Bone marrow (tissue), 2 donors: ENCODE data around the gene NVL.
A peak's percentile ranks its signal among the peaks of the same experiment; 100 is the strongest.
"Not testable (repeated sequence)": the region's sequence is repeated elsewhere in the genome, so short reads cannot be mapped to it uniquely, and the experiment has no call there.

Experiments used
- DNase-seq, 2 donors: peaks; one replicate each; lab custom pipeline; 2025; lab: John Stamatoyannopoulos, UW

NVL gene

GRCh38 chr1:224333939-224334786, 4.2 kb upstream of the NVL start:
- peak in 1 of 2 donors; percentile 92 for DNase-seq

DNA sequence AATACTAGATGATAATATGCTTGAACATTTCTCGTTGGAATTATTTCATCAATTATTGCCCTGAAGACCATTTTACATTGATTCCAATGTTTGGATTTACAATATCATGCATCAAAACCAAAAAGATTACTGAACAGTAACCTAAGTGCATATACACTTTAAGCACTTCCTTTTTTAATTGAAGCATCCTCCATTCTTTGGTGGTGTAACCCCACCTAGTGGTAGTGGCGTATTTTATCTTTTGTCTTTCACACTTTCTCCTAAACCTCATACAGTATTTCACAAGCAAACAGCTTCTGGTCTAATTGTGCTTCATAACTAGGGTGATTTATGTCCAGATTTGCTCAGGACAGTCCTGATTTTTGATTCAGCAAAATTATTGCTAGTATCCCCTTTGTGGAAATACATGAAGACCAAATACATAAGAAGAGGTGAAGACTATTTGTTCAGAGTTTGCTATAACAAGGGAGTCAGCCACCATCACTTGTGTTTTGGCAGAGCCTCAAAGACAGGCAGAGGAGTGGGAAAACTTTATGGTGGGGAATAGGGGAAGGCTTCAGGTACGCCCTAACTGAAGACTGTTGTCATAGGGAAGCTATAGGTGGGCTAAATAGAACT, 3.4 kb upstream of the NVL start:
- DNase-seq, result peak in 1 of 2 donors; percentile 86

- no peak for DNase-seq
Measured at GRCh38 chr1:224331824-224332223, 1.9 kb upstream of the NVL start.

DNA sequence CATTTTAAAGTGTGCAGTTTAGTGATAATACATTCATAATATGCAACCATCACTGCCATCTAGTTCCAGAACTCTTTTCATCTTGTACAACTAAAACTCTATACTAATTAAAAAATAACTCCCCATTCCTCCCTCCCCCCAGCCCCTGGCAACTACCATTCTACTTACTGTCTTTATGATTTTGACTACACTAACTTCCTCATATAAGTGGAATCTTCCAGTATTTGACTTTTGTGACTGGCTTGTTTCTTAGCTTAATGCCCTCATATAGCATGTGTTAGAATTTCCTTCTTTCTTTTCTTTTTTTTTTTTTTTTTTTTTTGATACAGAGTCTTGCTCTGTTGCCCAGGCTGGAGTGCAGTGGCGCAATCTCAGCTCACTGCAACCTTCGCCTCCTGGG, 1.4 kb upstream of the NVL start:
- DNase-seq, result peak in 1 of 2 donors; percentile 10

DNA sequence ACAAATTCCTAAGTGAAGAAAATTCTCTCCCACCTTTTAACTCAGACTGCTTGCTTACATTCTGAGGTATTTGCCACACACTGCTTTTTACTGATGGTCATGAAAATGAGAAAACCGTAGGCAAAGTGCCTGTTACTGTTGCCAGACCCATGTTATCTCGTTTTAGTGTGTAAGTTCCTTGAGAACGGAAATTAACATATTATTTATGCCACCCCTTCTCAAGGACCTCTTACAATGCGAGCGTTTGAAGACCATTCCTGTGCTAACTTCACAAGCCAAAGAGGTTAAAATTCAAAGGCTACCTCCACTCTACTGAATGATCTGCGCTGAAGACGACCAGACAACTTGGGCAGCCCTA, 509 bp downstream of the NVL start:
- no peak for DNase-seq

DNA sequence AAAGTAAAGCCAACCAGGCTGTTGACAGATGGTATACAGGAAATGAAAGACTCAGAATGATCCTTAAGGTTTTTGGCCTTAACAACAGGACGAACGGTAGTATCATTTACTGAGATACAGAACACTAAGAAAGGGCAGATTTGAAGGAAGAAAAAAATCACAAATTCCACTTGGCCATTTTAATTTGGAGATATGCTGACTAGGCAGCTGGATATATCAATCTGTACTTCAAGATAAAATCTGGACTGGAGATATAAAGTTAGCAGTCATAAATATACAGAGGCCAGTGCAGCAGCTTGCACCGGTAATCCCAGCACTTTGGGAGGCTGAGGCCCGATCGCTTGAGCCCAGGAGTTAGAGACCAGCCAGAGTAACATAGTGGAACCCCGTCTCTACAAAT, 1.3 kb downstream of the NVL start:
- DNase-seq, result no peak

DNA sequence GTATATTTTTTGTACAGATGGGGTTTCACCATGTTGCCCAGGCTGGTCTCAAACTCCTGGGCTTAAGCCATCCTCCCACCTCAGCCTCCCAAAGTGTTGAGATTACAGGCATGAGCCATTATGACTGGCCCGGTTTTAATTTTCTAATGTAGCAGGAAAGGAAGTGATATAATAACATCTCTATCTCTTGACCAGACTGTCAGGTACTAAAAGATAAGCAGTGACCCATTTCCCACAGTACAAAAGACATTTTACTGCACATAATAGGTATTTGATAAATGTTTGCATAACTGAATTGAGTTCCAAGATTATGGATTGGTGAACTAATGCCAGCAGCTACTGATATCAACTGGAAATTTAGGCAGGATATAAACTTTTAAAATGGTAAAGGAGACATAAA, 4.0 kb downstream of the NVL start:
- DNase-seq, result no peak

- no peak for DNase-seq
Measured at GRCh38 chr1:224321706-224322105, 8.3 kb downstream of the NVL start.

GRCh38 chr1:224317383-224318045, 12.5 kb downstream of the NVL start:
- DNase-seq, result no peak

GRCh38 chr1:224312025-224312424, 17.9 kb downstream of the NVL start:
- DNase-seq, result no peak

- not testable (repeated sequence) for DNase-seq
Measured at GRCh38 chr1:224311503-224311902, 18.5 kb downstream of the NVL start.

GRCh38 chr1:224308064-224308463, 21.9 kb downstream of the NVL start:
- no peak for DNase-seq

DNA sequence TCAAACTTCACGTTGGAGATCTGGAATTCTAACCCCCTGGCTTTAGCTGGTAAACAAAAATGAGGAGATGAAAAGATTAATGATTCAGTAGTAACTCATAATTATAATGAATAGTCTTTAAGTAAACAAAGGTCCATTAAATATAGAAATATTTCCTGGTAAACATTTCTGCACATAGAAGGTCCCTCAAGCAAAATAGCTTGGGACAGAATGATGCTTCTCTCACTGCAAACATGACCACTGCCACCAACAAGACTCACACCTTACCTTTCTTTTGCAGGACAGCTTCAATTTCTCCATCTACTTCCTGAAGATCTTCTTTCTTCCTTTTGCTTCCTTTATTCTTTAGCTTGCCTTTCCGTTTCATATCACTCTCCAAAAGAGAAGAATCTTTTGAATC, 25.2 kb downstream of the NVL start:
- no peak for DNase-seq

DNA sequence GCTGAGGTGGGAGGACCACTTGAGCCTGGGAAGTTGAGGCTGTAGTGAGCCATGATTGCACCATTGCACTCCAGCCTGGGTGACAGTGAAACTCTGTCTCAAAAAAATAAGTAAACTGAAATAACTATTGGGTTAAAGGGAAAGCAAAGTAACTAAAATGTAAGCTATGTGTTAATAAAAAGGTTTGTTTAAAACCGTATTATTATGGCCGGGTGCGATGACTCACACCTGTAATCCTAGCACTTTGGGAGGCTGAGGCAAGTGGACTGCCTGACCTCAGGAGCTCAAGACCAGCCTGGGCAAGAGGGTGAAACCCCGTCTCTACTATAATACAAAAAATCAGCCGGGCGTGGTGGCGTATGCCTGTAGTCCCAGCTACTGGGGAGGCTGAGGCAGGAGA, 27.0 kb downstream of the NVL start:
- DNase-seq, result no peak

DNA sequence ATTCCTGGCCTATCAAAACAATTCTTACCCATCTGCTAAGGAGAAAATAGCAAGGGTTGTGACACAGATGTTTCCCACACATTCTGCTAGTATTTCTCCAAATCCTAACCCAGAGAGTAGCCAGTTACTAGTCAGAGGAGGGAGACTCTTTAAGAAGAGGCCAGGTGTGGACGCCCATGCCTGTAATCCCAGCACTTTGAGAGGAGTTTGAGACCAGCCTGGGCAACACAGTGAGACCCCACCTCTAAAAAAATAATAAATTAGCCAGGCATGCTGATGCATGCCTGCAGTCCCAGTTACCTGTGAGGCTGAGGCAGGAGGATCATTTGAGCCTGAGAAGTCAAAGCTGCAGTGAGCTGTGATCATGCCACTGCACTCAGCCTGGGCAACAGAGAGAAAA, 28.6 kb downstream of the NVL start:
- DNase-seq, result no peak

DNA sequence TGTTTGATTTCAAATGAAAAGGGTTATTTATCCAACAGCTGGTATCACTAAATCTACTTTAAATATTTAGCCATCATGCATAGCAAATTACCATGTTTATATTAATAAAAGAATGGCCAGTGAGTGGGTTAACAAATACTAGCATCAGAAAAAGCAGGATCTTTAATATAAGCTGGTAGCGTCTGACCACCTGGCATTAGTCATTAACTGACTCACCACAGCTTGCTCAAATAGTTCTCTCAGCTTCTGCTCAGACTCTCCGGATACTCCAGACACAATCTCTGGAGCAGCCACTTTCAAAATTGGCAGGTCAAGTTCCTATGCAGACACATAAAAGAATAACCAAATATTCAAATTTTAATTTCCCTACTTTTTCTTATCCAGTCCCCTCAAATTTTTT, 29.6 kb downstream of the NVL start:
- no peak for DNase-seq

GRCh38 chr1:224298346-224299330, 31.3 kb downstream of the NVL start:
- DNase-seq, result no peak

GRCh38 chr1:224294775-224295174, 35.2 kb downstream of the NVL start:
- no peak for DNase-seq

GRCh38 chr1:224292419-224292818, 37.6 kb downstream of the NVL start:
- DNase-seq, result no peak

DNA sequence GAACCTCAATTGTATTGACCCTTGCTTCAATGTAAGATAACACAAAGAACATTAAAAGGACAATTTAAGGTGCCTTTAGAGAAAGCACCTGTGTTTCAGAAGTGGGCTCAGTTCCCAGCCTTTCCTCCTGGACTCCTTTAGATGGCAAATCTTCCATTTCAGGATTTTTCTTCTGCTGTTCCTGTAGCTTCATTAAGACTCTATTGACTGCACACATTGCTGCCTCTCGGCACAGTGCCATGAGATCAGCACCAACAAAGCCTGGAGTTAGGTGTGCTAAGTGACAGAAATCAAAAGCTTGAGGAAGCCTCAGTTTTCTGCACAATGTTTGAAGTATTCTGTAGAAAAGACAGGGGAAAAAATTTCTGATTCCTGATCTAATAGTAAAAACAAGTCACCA, 40.6 kb downstream of the NVL start:
- no peak for DNase-seq

GRCh38 chr1:224287714-224288113, 42.3 kb downstream of the NVL start:
- DNase-seq, result no peak

DNA sequence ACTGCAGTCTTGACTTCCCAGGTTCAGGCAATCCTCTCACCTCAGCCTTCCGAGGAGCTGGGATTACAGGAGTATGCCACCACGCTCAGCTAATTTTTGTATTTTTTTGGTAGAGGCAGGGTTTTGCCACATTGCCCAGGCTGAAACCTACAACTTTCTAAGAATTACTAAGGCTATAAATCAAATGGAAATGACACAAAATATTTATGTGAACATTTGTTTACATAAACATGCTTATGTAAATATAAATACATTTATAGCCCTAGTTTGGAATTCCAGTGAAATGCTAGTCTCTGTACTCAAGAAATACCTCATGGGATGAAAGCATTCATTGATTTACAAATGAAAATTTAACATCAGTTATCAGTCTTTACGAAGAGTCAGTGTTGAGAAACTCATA, 47.8 kb downstream of the NVL start:
- DNase-seq, result no peak
